ENCODE data around the gene KIAA0586.

KIAA0586 gene

GRCh38 chr14:58426670-58427280 is 744 bp upstream of the KIAA0586 start:
- Histone ChIP-seq H4K20me1 (ENCODE audit: insufficient read depth, low read length) (no peaks in the 10 kb centered on the region), H3K79me2 (ENCODE audit: low read length) (peaks cover 53% of the 10 kb centered on the region), H3K9me3 (ENCODE audit: insufficient read depth, low read length) (no peaks in the 10 kb centered on the region), H2AFZ (ENCODE audit: low read depth, low read length) (peak overlapping the region; percentile 94), H3K9ac (ENCODE audit: low read length) (peak overlapping the region; percentile 83), H3K27ac (ENCODE audit: low read length) (peak overlapping the region; percentile 83), H3K4me3 (ENCODE audit: low read length) (peak overlapping the region; percentile 88), H3K27me3 (ENCODE audit: low read depth, low read length) (no peaks in the 10 kb centered on the region), H3K4me2 (ENCODE audit: low read length) (peak overlapping the region; percentile 53), H3K36me3 (replicated peaks; ENCODE audit: low read depth, low read length) (peaks cover 6% of the 10 kb centered on the region), H3K4me1 (ENCODE audit: low read length) (peaks cover 15% of the 10 kb centered on the region)
- TF ChIP-seq EZH2phosphoT487 (IDR thresholded peaks at IDR 0.05; ENCODE audit: low read depth), result no peak
- TF ChIP-seq CTCF (IDR thresholded peaks at IDR 0.05; ENCODE audit: low read depth, low read length), result no peak

- Histone ChIP-seq H3K27ac (ENCODE audit: low read length) (peak overlapping the region; percentile 83), H3K4me1 (ENCODE audit: low read length) (peaks cover 15% of the 10 kb centered on the region), H3K27me3 (ENCODE audit: low read depth, low read length) (no peaks in the 10 kb centered on the region), H3K9me3 (ENCODE audit: insufficient read depth, low read length) (no peaks in the 10 kb centered on the region), H4K20me1 (ENCODE audit: insufficient read depth, low read length) (no peaks in the 10 kb centered on the region), H3K79me2 (ENCODE audit: low read length) (peaks cover 50% of the 10 kb centered on the region), H3K36me3 (replicated peaks; ENCODE audit: low read depth, low read length) (peaks cover 6% of the 10 kb centered on the region), H2AFZ (ENCODE audit: low read depth, low read length) (peak overlapping the region; percentile 84), H3K9ac (ENCODE audit: low read length) (peak overlapping the region; percentile 83), H3K4me3 (ENCODE audit: low read length) (peak overlapping the region; percentile 88), H3K4me2 (ENCODE audit: low read length) (peak overlapping the region; percentile 76)
- no peak for TF ChIP-seq CTCF (IDR thresholded peaks at IDR 0.05; ENCODE audit: low read depth, low read length)
- no peak for TF ChIP-seq EZH2phosphoT487 (IDR thresholded peaks at IDR 0.05; ENCODE audit: low read depth)
Observed at GRCh38 chr14:58428118-58428683, 682 bp downstream of the KIAA0586 start.

GRCh38 chr14:58430156-58430555 is 2.6 kb downstream of the KIAA0586 start:
- no peak overlapping the region for H3K27ac ChIP-seq (ENCODE audit: low read length)
- no peaks in the 10 kb centered on the region for H3K9me3 ChIP-seq (ENCODE audit: insufficient read depth, low read length)
- H3K4me1 ChIP-seq (ENCODE audit: low read length), result peaks cover 15% of the 10 kb centered on the region
- H3K79me2 ChIP-seq (ENCODE audit: low read length), result peaks cover 32% of the 10 kb centered on the region
- TF ChIP-seq EZH2phosphoT487 (IDR thresholded peaks at IDR 0.05; ENCODE audit: low read depth), result no peak
- TF ChIP-seq CTCF (IDR thresholded peaks at IDR 0.05; ENCODE audit: low read depth, low read length), result no peak
- H3K36me3 ChIP-seq (replicated peaks; ENCODE audit: low read depth, low read length), result no peaks in the 10 kb centered on the region
- H3K27me3 ChIP-seq (ENCODE audit: low read depth, low read length), result no peaks in the 10 kb centered on the region
- no peak overlapping the region for H3K4me2 ChIP-seq (ENCODE audit: low read length)
- H4K20me1 ChIP-seq (ENCODE audit: insufficient read depth, low read length), result no peaks in the 10 kb centered on the region
- no peak overlapping the region for H3K4me3 ChIP-seq (ENCODE audit: low read length)
- no peak overlapping the region for H2AFZ ChIP-seq (ENCODE audit: low read depth, low read length)
- no peak overlapping the region for H3K9ac ChIP-seq (ENCODE audit: low read length)

GRCh38 chr14:58439476-58439875 is 12.0 kb downstream of the KIAA0586 start:
- H3K36me3 ChIP-seq (replicated peaks; ENCODE audit: low read depth, low read length), result peaks cover 3% of the 10 kb centered on the region
- no peak overlapping the region for H2AFZ ChIP-seq (ENCODE audit: low read depth, low read length)
- no peak overlapping the region for H3K4me3 ChIP-seq (ENCODE audit: low read length)
- no peaks in the 10 kb centered on the region for H3K4me1 ChIP-seq (ENCODE audit: low read length)
- no peak overlapping the region for H3K9ac ChIP-seq (ENCODE audit: low read length)
- H3K27ac ChIP-seq (ENCODE audit: low read length), result no peak overlapping the region
- TF ChIP-seq CTCF (IDR thresholded peaks at IDR 0.05; ENCODE audit: low read depth, low read length) (no peak), EZH2phosphoT487 (IDR thresholded peaks at IDR 0.05; ENCODE audit: low read depth) (no peak)
- H4K20me1 ChIP-seq (ENCODE audit: insufficient read depth, low read length), result no peaks in the 10 kb centered on the region
- H3K79me2 ChIP-seq (ENCODE audit: low read length), result no peaks in the 10 kb centered on the region
- no peaks in the 10 kb centered on the region for H3K27me3 ChIP-seq (ENCODE audit: low read depth, low read length)
- H3K4me2 ChIP-seq (ENCODE audit: low read length), result no peak overlapping the region
- H3K9me3 ChIP-seq (ENCODE audit: insufficient read depth, low read length), result no peaks in the 10 kb centered on the region
